Panc1 (cell line): ENCODE data around the gene STK32C. TPM values are rescaled to one million over a fixed set of nuclear protein-coding genes. Genes with fewer than 3 reads are reported as not detected.

Experiments used
- ATAC-seq: fragments of 200-7000 bp; cut with Tn5 transposase; 2 replicates; pipeline ENCODE4 v1.9.1; 2020; ENCODE audit warnings: mild to moderate bottlenecking, moderate library complexity
- BruUV-seq: library from RNA; stranded (reverse); fragments of 400-500 nt; replicated peaks from 2 replicates; lab custom pipeline; 2021; lab: Mats Ljungman, UMichigan
- CTCF ChIA-PET: fragments of 300-600 bp; sonication (Branson Sonifier 250); formaldehyde crosslinking; loops from one replicate; lab custom pipeline; 2022; ENCODE audit warnings: antibody characterized with exemption; lab: Charles Lee
- POLR2A ChIA-PET: fragments of 300-600 bp; sonication (Branson Sonifier 250); formaldehyde crosslinking; loops from one replicate; lab custom pipeline; 2022; ENCODE audit warnings: antibody characterized with exemption; lab: Charles Lee
- DNase-seq: peaks from one replicate; pipeline ENCODE4 v3.0.0-alpha.2; 2010; ENCODE audit warnings: low read depth, low spot score
- H3K27ac ChIP-seq: 2 replicates; pipeline ENCODE4 v1.5.1; 2011; ENCODE audit warnings: mild to moderate bottlenecking, low read length, inconsistent platforms
- H3K27me3 ChIP-seq: fragments of 200-500 bp; sonication (Bioruptor generic); 2 replicates; pipeline ENCODE4 v1.6.0; 2014; ENCODE audit warnings: low read length, inconsistent platforms; ENCODE audit not compliant: control insufficient read depth, insufficient read depth
- H3K36me3 ChIP-seq: fragments of 200-500 bp; sonication (Bioruptor generic); 2 replicates; pipeline ENCODE4 v1.5.1; 2014; ENCODE audit warnings: inconsistent platforms, mild to moderate bottlenecking, low read length, moderate library complexity; ENCODE audit not compliant: control insufficient read depth, insufficient read depth
- H3K4me1 ChIP-seq: 2 replicates; pipeline ENCODE4 v1.5.1; 2011; ENCODE audit warnings: inconsistent platforms, mild to moderate bottlenecking, low read length, moderate library complexity; ENCODE audit not compliant: control insufficient read depth, insufficient read depth
- H3K4me3 ChIP-seq, 2 experiments: 2 replicates each; pipeline ENCODE4 v1.5.1; 2011 to 2012; ENCODE audit warnings: low read depth in 2 of 2, low read length in 2 of 2, mild to moderate bottlenecking in 2 of 2, inconsistent platforms in 1 of 2, moderate library complexity in 1 of 2
- H3K9me3 ChIP-seq: fragments of 200-500 bp; sonication (Bioruptor generic); 2 replicates; pipeline ENCODE4 v1.5.1; 2014; ENCODE audit warnings: low read depth, mild to moderate bottlenecking, inconsistent platforms, low read length, moderate library complexity; ENCODE audit not compliant: control insufficient read depth, insufficient read depth
- POLR2AphosphoS5 ChIP-seq: IDR thresholded peaks from 2 replicates; pipeline ENCODE4 v1.6.1; 2012; ENCODE audit warnings: mild to moderate bottlenecking, low read depth, low read length, moderate library complexity
- SIN3A ChIP-seq: IDR thresholded peaks from 2 replicates; pipeline ENCODE4 v1.6.1; 2012; ENCODE audit warnings: low read depth, mild to moderate bottlenecking, low read length, moderate library complexity, borderline replicate concordance; ENCODE audit not compliant: insufficient read depth
- TCF7L2 ChIP-seq: IDR thresholded peaks from 2 replicates; pipeline ENCODE4 v1.6.1; 2011; ENCODE audit warnings: mild to moderate bottlenecking, low read depth, low read length, inconsistent platforms
- in situ Hi-C: cut with HindIII; loops from 2 replicates; pipeline ENCODE4 v1.10.0; 2016; ENCODE audit warnings: low sequenced_read_pairs, low pct_unique_long_range_greater_than_20kb
- intact Hi-C: fragments of 100-400 bp; cut with micrococcal nuclease; formaldehyde crosslinking; loops from one replicate; pipeline ENCODE4 v1.10.0; 2022; ENCODE audit not compliant: unreplicated experiment
- total RNA-seq: library from RNA; stranded (reverse); gene quantifications from one replicate; pipeline ENCODE4 v1.2.1, GENCODE V29; 2021; ENCODE audit not compliant: unreplicated experiment
- TF ChIP-seq, protein P1 (sequence below), 2 experiments: IDR thresholded peaks; 2 replicates each; pipeline ENCODE4 v1.6.1; 2011 to 2012; ENCODE audit warnings: low read depth in 2 of 2, control low read depth in 1 of 2, low read length in 1 of 2, mild to moderate bottlenecking in 1 of 2, moderate library complexity in 1 of 2; ENCODE audit not compliant: insufficient read depth in 1 of 2
- TF ChIP-seq, protein P2 (sequence below): fragments of 450-650 bp; IDR thresholded peaks from 2 replicates; pipeline ENCODE4 v1.5.1; 2017; ENCODE audit warnings: mild to moderate bottlenecking

Gene STK32C
- total RNA-seq, 1 experiment from 2014 or later, result 53.7 TPM

DNA sequence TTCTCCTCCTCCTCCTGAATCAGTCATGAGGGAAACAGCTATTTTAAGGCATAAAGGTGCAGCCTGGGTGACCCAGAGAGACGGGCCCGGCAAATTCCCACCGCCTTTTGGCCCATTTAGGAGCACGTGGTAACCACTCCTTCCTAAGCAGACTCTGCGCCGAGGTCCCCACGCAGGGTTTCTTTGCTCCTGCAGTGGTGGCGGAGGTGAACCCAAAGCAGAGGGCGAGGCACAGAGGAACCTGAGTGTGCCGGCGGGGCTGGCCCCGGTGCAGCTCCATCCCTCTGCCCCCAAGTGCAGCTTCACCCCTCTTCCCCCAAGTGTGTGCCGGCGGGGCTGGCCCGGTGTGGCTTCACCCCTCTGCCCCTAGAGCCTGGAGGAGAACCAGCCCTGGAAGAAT lies 70.4 kb downstream of the STK32C start:
- intact Hi-C loops (no loop called here), in situ Hi-C loops (no loop called here)
- Histone ChIP-seq H3K4me1 (no peaks in the 10 kb centered on the region), H3K9me3 (no peaks in the 10 kb centered on the region), H3K27ac (no peak overlapping the region), H3K36me3 (no peaks in the 10 kb centered on the region), H3K27me3 (no peaks in the 10 kb centered on the region), H3K4me3 (no peak overlapping the region)
- ChIA-PET CTCF (no interaction called here), POLR2A (no interaction called here)
- DNase-seq, result no peak
- no peak for ATAC-seq
- no TSS peak for BruUV-seq
- TF ChIP-seq TCF7L2, result no peak
- no peak for TF ChIP-seq POLR2AphosphoS5
- no peak for TF ChIP-seq SIN3A
- TF ChIP-seq, protein P1, sequence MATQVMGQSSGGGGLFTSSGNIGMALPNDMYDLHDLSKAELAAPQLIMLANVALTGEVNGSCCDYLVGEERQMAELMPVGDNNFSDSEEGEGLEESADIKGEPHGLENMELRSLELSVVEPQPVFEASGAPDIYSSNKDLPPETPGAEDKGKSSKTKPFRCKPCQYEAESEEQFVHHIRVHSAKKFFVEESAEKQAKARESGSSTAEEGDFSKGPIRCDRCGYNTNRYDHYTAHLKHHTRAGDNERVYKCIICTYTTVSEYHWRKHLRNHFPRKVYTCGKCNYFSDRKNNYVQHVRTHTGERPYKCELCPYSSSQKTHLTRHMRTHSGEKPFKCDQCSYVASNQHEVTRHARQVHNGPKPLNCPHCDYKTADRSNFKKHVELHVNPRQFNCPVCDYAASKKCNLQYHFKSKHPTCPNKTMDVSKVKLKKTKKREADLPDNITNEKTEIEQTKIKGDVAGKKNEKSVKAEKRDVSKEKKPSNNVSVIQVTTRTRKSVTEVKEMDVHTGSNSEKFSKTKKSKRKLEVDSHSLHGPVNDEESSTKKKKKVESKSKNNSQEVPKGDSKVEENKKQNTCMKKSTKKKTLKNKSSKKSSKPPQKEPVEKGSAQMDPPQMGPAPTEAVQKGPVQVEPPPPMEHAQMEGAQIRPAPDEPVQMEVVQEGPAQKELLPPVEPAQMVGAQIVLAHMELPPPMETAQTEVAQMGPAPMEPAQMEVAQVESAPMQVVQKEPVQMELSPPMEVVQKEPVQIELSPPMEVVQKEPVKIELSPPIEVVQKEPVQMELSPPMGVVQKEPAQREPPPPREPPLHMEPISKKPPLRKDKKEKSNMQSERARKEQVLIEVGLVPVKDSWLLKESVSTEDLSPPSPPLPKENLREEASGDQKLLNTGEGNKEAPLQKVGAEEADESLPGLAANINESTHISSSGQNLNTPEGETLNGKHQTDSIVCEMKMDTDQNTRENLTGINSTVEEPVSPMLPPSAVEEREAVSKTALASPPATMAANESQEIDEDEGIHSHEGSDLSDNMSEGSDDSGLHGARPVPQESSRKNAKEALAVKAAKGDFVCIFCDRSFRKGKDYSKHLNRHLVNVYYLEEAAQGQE (IDR thresholded peaks at IDR 0.05; ENCODE audit: insufficient read depth in 1 of 2, low read depth in 2 of 2, low read length in 1 of 2), result no peak
- TF ChIP-seq, protein P2, sequence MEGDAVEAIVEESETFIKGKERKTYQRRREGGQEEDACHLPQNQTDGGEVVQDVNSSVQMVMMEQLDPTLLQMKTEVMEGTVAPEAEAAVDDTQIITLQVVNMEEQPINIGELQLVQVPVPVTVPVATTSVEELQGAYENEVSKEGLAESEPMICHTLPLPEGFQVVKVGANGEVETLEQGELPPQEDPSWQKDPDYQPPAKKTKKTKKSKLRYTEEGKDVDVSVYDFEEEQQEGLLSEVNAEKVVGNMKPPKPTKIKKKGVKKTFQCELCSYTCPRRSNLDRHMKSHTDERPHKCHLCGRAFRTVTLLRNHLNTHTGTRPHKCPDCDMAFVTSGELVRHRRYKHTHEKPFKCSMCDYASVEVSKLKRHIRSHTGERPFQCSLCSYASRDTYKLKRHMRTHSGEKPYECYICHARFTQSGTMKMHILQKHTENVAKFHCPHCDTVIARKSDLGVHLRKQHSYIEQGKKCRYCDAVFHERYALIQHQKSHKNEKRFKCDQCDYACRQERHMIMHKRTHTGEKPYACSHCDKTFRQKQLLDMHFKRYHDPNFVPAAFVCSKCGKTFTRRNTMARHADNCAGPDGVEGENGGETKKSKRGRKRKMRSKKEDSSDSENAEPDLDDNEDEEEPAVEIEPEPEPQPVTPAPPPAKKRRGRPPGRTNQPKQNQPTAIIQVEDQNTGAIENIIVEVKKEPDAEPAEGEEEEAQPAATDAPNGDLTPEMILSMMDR, result no peak

DNA sequence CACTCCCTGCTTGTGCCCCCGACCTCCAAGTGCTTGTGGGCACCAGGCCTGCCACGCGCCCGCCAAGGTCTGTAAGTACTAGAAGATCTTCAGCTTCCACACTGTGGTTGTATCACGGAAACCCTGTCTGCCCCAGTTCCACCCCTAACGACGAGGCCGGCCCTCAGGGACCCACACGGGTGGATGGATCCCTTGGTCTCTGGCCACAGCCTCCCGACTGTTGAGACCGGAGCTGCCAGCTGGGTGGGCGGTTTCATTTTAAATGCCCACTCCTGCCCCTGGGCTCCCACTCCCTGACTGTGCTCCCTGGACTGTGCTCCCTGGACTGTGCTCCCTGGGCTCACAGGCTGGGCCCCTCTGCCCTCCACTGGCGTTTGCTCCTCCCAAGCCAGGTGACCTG lies 70.9 kb downstream of the STK32C start:
- Histone ChIP-seq H3K27me3 (no peaks in the 10 kb centered on the region), H3K36me3 (no peaks in the 10 kb centered on the region), H3K4me3 (no peak overlapping the region), H3K9me3 (no peaks in the 10 kb centered on the region), H3K27ac (no peak overlapping the region), H3K4me1 (no peaks in the 10 kb centered on the region)
- ChIA-PET POLR2A (no interaction called here), CTCF (no interaction called here)
- DNase-seq, result no peak
- BruUV-seq, result no TSS peak
- intact Hi-C loops, result no loop called here
- ATAC-seq, result no peak
- TF ChIP-seq, protein P1 (IDR thresholded peaks at IDR 0.05; ENCODE audit: insufficient read depth in 1 of 2, low read depth in 2 of 2, low read length in 1 of 2), result no peak
- TF ChIP-seq TCF7L2, result no peak
- TF ChIP-seq POLR2AphosphoS5, result no peak
- TF ChIP-seq, protein P2, result no peak
- in situ Hi-C loops, result no loop called here
